ENCODE data around the gene RELN.
A peak's percentile ranks its signal among the peaks of the same experiment; 100 is the strongest.

Gene RELN

GRCh38 chr7:103474956-103475355, 514.5 kb downstream of the RELN start:
- no peak for DNase-seq (ENCODE audit: low spot score)

GRCh38 chr7:103469095-103469948, 520.1 kb downstream of the RELN start:
- DNase-seq (ENCODE audit: low spot score) = no peak

GRCh38 chr7:103466814-103467213, 522.6 kb downstream of the RELN start:
- no peak for DNase-seq (ENCODE audit: low spot score)

GRCh38 chr7:103462358-103462757, 527.1 kb downstream of the RELN start:
- DNase-seq (ENCODE audit: low spot score) = no peak

- DNase-seq (ENCODE audit: low spot score) = peak; percentile 3
Observed at GRCh38 chr7:103447073-103447960, 542.1 kb downstream of the RELN start.

- no peak for DNase-seq (ENCODE audit: low spot score)
Observed at GRCh38 chr7:103446049-103446520, 543.4 kb downstream of the RELN start, which contains the start of gene SLC26A5. Gene SLC26A5 (minus strand): TSS chr7:103446207. CDS start chr7:103421514, 24,693 bp downstream.

- DNase-seq (ENCODE audit: low spot score) = no peak
Observed at GRCh38 chr7:103445228-103446048, 544.0 kb downstream of the RELN start.

GRCh38 chr7:103439661-103440060, 549.8 kb downstream of the RELN start:
- DNase-seq (ENCODE audit: low spot score) = no peak

- no peak for DNase-seq (ENCODE audit: low spot score)
Observed at GRCh38 chr7:103437623-103438022, 551.8 kb downstream of the RELN start.

- no peak for DNase-seq (ENCODE audit: low spot score)
Observed at GRCh38 chr7:103432712-103433111, 556.7 kb downstream of the RELN start.

GRCh38 chr7:103425177-103425576, 564.3 kb downstream of the RELN start:
- no peak for DNase-seq (ENCODE audit: low spot score)

GRCh38 chr7:103423467-103424179, 565.8 kb downstream of the RELN start:
- DNase-seq (ENCODE audit: low spot score) = no peak

Measured in putamen (tissue), 1 donor.